WTC11 (cell line): ENCODE measurements around the gene TUB. TPM values are rescaled to one million over a fixed set of nuclear protein-coding genes. Genes with fewer than 3 reads are reported as not detected.

Source experiments
- ATAC-seq: fragments of 200-7000 bp; cut with Tn5 transposase; 2 replicates; pipeline ENCODE4 v1.10.0; 2021; ENCODE audit warnings: mild to moderate bottlenecking, moderate library complexity
- CTCF ChIA-PET: fragments of 300-600 bp; sonication (Branson Sonifier 250); formaldehyde crosslinking; loops from one replicate; lab custom pipeline; 2021; ENCODE audit warnings: antibody characterized with exemption; lab: Charles Lee
- POLR2A ChIA-PET: fragments of 350-600 bp; sonication (Branson Sonifier 250); formaldehyde crosslinking; loops from one replicate; lab custom pipeline; 2021; ENCODE audit warnings: antibody characterized with exemption; lab: Charles Lee
- DNase-seq: peaks from one replicate; pipeline ENCODE4 v3.0.0; 2021; ENCODE audit warnings: low spot score
- H3K27ac Mint-ChIP-seq: 2 replicates; pipeline ENCODE4 v1.8.0; 2021; ENCODE audit warnings: mixed read lengths
- H3K27me3 Mint-ChIP-seq: 2 replicates; pipeline ENCODE4 v1.8.0; 2021; ENCODE audit warnings: low read depth, mild to moderate bottlenecking, moderate library complexity, mixed read lengths
- H3K36me3 Mint-ChIP-seq: 2 replicates; pipeline ENCODE4 v1.8.0; 2021; ENCODE audit warnings: mixed read lengths
- H3K4me1 Mint-ChIP-seq: 2 replicates; pipeline ENCODE4 v1.8.0; 2022; ENCODE audit warnings: mixed read lengths
- H3K4me3 Mint-ChIP-seq: 2 replicates; pipeline ENCODE4 v1.8.0; 2021; ENCODE audit warnings: mild to moderate bottlenecking, moderate library complexity, mixed read lengths
- H3K9me3 Mint-ChIP-seq: 2 replicates; pipeline ENCODE4 v1.8.0; 2021; ENCODE audit warnings: mixed read lengths
- CREB1 ChIP-seq: sonication (generic); formaldehyde crosslinking; IDR thresholded peaks from 2 replicates; pipeline ENCODE4 v1.8.0; 2023; ENCODE audit warnings: mild to moderate bottlenecking, missing genetic modification reagents
- CTCF ChIP-seq: fragments of 200-600 bp; IDR thresholded peaks from 2 replicates; pipeline ENCODE4 v1.8.0; 2022; ENCODE audit warnings: antibody characterized with exemption
- E2F1 ChIP-seq: sonication (generic); formaldehyde crosslinking; IDR thresholded peaks from 2 replicates; pipeline ENCODE4 v1.8.0; 2022; ENCODE audit warnings: mild to moderate bottlenecking, missing genetic modification reagents
- E2F4 ChIP-seq: sonication (generic); formaldehyde crosslinking; IDR thresholded peaks from 2 replicates; pipeline ENCODE4 v1.8.1; 2022; ENCODE audit warnings: low read depth, mild to moderate bottlenecking, moderate library complexity, missing genetic modification reagents, borderline replicate concordance
- FOXJ3 ChIP-seq: sonication (generic); formaldehyde crosslinking; IDR thresholded peaks from 2 replicates; pipeline ENCODE4 v1.9.0; 2021; ENCODE audit warnings: missing genetic modification reagents, mild to moderate bottlenecking, borderline replicate concordance
- FOXP4 ChIP-seq: sonication (generic); formaldehyde crosslinking; IDR thresholded peaks from 2 replicates; pipeline ENCODE4 v1.8.0; 2022; ENCODE audit warnings: mild to moderate bottlenecking, missing genetic modification reagents
- GABPB1 ChIP-seq: sonication (generic); formaldehyde crosslinking; IDR thresholded peaks from 2 replicates; pipeline ENCODE4 v1.8.1; 2023; ENCODE audit warnings: mild to moderate bottlenecking, missing genetic modification reagents
- MAX ChIP-seq: sonication (generic); formaldehyde crosslinking; IDR thresholded peaks from 2 replicates; pipeline ENCODE4 v1.8.0; 2022; ENCODE audit warnings: mild to moderate bottlenecking, missing genetic modification reagents
- MYBL2 ChIP-seq: sonication (generic); formaldehyde crosslinking; IDR thresholded peaks from 2 replicates; pipeline ENCODE4 v1.8.1; 2023; ENCODE audit warnings: mild to moderate bottlenecking, moderate library complexity, missing genetic modification reagents
- PRRX2 ChIP-seq: fragments of 250-450 bp; sonication (Bioruptor Pico); IDR thresholded peaks from 2 replicates; pipeline ENCODE4 v1.8.0; 2021; ENCODE audit warnings: mild to moderate bottlenecking
- RELA ChIP-seq: sonication (generic); formaldehyde crosslinking; IDR thresholded peaks from 2 replicates; pipeline ENCODE4 v1.8.1; 2022; ENCODE audit warnings: missing genetic modification reagents, mild to moderate bottlenecking, borderline replicate concordance
- SMAD3 ChIP-seq: sonication (generic); formaldehyde crosslinking; IDR thresholded peaks from 2 replicates; pipeline ENCODE4 v1.8.0; 2022; ENCODE audit warnings: missing genetic modification reagents, mild to moderate bottlenecking, borderline replicate concordance
- SMAD4 ChIP-seq: sonication (generic); formaldehyde crosslinking; IDR thresholded peaks from 2 replicates; pipeline ENCODE4 v1.8.0; 2022; ENCODE audit warnings: mild to moderate bottlenecking, missing genetic modification reagents
- TP53 ChIP-seq: sonication (generic); formaldehyde crosslinking; IDR thresholded peaks from 2 replicates; pipeline ENCODE4 v1.8.1; 2023; ENCODE audit warnings: mild to moderate bottlenecking, missing genetic modification reagents
- ZBTB43 ChIP-seq: sonication (generic); formaldehyde crosslinking; IDR thresholded peaks from 2 replicates; pipeline ENCODE4 v1.8.1; 2023; ENCODE audit warnings: mild to moderate bottlenecking, missing genetic modification reagents
- ZNF219 ChIP-seq: sonication (generic); formaldehyde crosslinking; IDR thresholded peaks from 2 replicates; pipeline ENCODE4 v1.8.0; 2023; ENCODE audit warnings: missing genetic modification reagents, mild to moderate bottlenecking, borderline replicate concordance
- ZNF263 ChIP-seq: sonication (generic); formaldehyde crosslinking; IDR thresholded peaks from 2 replicates; pipeline ENCODE4 v1.8.1; 2022; ENCODE audit warnings: low read depth, mild to moderate bottlenecking, moderate library complexity, missing genetic modification reagents
- ZNF532 ChIP-seq: fragments of 250-450 bp; sonication (Bioruptor Pico); IDR thresholded peaks from 2 replicates; pipeline ENCODE4 v1.9.0; 2021; ENCODE audit warnings: mild to moderate bottlenecking, borderline replicate concordance
- total RNA-seq: library from RNA; stranded (reverse); gene quantifications from 3 replicates; pipeline ENCODE4 v1.2.3, GENCODE V29; 2021

TUB gene
- total RNA-seq, 1 experiment from 2014 or later, result 32.1 TPM

GRCh38 chr11:8095806-8096522 lies 15.0 kb downstream of the TUB start (continued):
- TF ChIP-seq ZNF532 (CRISPR knock-in tag), result no peak
- no peak for TF ChIP-seq RELA
- TF ChIP-seq SMAD3 (CRISPR knock-in tag), result no peak
- TF ChIP-seq E2F1 (CRISPR knock-in tag), result no peak

- TF ChIP-seq CREB1 (CRISPR knock-in tag) (no peak), ZNF219 (CRISPR knock-in tag) (no peak), MAX (CRISPR knock-in tag) (no peak), CTCF (no peak), MYBL2 (CRISPR knock-in tag) (no peak)
- TF ChIP-seq, all 79 proteins: peak for 0
- Mint-ChIP-seq H3K4me3 (no peak overlapping the region), H3K27ac (no peak overlapping the region), H3K36me3 (peaks cover 43% of the 10 kb centered on the region), H3K4me1 (peaks cover 2% of the 10 kb centered on the region; the same call in 1 of the 2 replicates), H3K9me3 (no peaks in the 10 kb centered on the region), H3K27me3 (no peaks in the 10 kb centered on the region)
- CTCF ChIA-PET, result interaction anchor here (0.7 to 5.5 kb wide), 8 partner anchors 28 to 192 kb away, joined by 3 to 133 read pairs (median 3); partner anchors contain the start of gene EIF3F
- POLR2A ChIA-PET, result no interaction called here
- ATAC-seq, result no peak
- DNase-seq, result no peak
These were observed 15.6 kb downstream of the TUB start for GRCh38 chr11:8096575-8096974.

GRCh38 chr11:8097062-8097461 lies 16.1 kb downstream of the TUB start:
- Mint-ChIP-seq H3K27ac (no peak overlapping the region), H3K36me3 (peaks cover 39% of the 10 kb centered on the region), H3K4me3 (no peak overlapping the region), H3K4me1 (peaks cover 2% of the 10 kb centered on the region; the same call in 1 of the 2 replicates), H3K27me3 (no peaks in the 10 kb centered on the region), H3K9me3 (no peaks in the 10 kb centered on the region)
- ChIA-PET POLR2A (no interaction called here), CTCF (interaction anchor here (0.9 to 5.5 kb wide), 5 partner anchors 29 to 89 kb away, joined by 3 to 133 read pairs (median 9); no protein-coding TSS in a partner anchor)
- no peak for ATAC-seq
- no peak for DNase-seq
- TF ChIP-seq GABPB1 (CRISPR knock-in tag) (no peak), E2F4 (CRISPR knock-in tag) (no peak), FOXJ3 (CRISPR knock-in tag) (no peak), TP53 (no peak), ZNF263 (CRISPR knock-in tag) (no peak), FOXP4 (no peak), ZBTB43 (CRISPR knock-in tag) (no peak), PRRX2 (CRISPR knock-in tag) (no peak), SMAD4 (CRISPR knock-in tag) (no peak)
